Mammary epithelial cell (primary cell): ENCODE data around the gene ST3GAL4.

Experiments used
- CTCF ChIP-seq, 2 donors: IDR thresholded peaks in 1 of 2; conservative IDR thresholded peaks in 1 of 2; 2 replicates each; pipeline ENCODE4 v1.5.1; 2011 to 2012; ENCODE audit warnings: inconsistent platforms in 2 of 2, low read length in 2 of 2, mild to moderate bottlenecking in 2 of 2, control low read depth in 1 of 2, low read depth in 1 of 2; ENCODE audit not compliant: insufficient read depth in 1 of 2; ENCODE audit errors: extremely low read depth in 1 of 2
- EZH2 ChIP-seq: IDR thresholded peaks from 2 replicates; pipeline ENCODE4 v1.6.1; 2012; ENCODE audit warnings: low read length, inconsistent platforms, borderline replicate concordance

GRCh38 chr11:126355324-126355925, at the start of gene ST3GAL4:
- TF ChIP-seq CTCF (conservative IDR thresholded peaks at IDR 0.05 in 1 of 2, IDR thresholded peaks at IDR 0.05 in 1 of 2; ENCODE audit: extremely low read depth in 1 of 2, insufficient read depth in 1 of 2, low read depth in 1 of 2, low read length in 2 of 2): no peak
- no peak for TF ChIP-seq EZH2
